H9 (cell line): ENCODE measurements around the gene SIL1. TPM values are rescaled to one million over a fixed set of nuclear protein-coding genes. Genes with fewer than 3 reads are reported as not detected.

ENCODE experiments used
- DNase-seq: peaks from one replicate; pipeline ENCODE4 v3.0.0-alpha.2; 2017
- H2AFZ ChIP-seq: one replicate; pipeline ENCODE4 v1.6.1; 2013; ENCODE audit warnings: mild to moderate bottlenecking, low read length, control low read depth, moderate library complexity
- H2AK5ac ChIP-seq: 2 replicates; pipeline ENCODE4 v1.6.1; 2013; ENCODE audit warnings: low read length, control low read depth, mixed read lengths; ENCODE audit not compliant: insufficient read length
- H2BK120ac ChIP-seq: one replicate; pipeline ENCODE4 v1.6.1; 2013; ENCODE audit warnings: low read depth, mild to moderate bottlenecking, low read length, control low read depth, inconsistent platforms; ENCODE audit not compliant: poor library complexity, severe bottlenecking
- H2BK12ac ChIP-seq: 2 replicates; pipeline ENCODE4 v1.6.1; 2013; ENCODE audit warnings: low read length, control low read depth, mixed read lengths, low read depth; ENCODE audit not compliant: insufficient read length
- H2BK15ac ChIP-seq: 2 replicates; pipeline ENCODE4 v1.6.1; 2013; ENCODE audit warnings: low read depth, low read length, control low read depth
- H2BK20ac ChIP-seq: one replicate; pipeline ENCODE4 v1.6.1; 2013; ENCODE audit warnings: low read depth, mild to moderate bottlenecking, low read length, control low read depth, inconsistent platforms; ENCODE audit not compliant: poor library complexity, severe bottlenecking
- H2BK5ac ChIP-seq: 2 replicates; pipeline ENCODE4 v1.6.1; 2013; ENCODE audit warnings: low read length, control low read depth, mixed read lengths; ENCODE audit not compliant: insufficient read length
- H3K14ac ChIP-seq: 2 replicates; pipeline ENCODE4 v1.6.1; 2013; ENCODE audit warnings: low read length, control low read depth; ENCODE audit not compliant: insufficient read depth
- H3K18ac ChIP-seq: 2 replicates; pipeline ENCODE4 v1.6.1; 2013; ENCODE audit warnings: low read depth, mild to moderate bottlenecking, mixed read lengths, low read length, control low read depth; ENCODE audit not compliant: insufficient read length
- H3K23ac ChIP-seq: 2 replicates; pipeline ENCODE4 v1.6.1; 2013; ENCODE audit warnings: low read length, control low read depth, mixed read lengths, low read depth; ENCODE audit not compliant: insufficient read length
- H3K23me2 ChIP-seq: 2 replicates; pipeline ENCODE4 v1.6.1; 2013; ENCODE audit warnings: low read depth, mild to moderate bottlenecking, mixed read lengths, low read length, control low read depth; ENCODE audit not compliant: insufficient read length, poor library complexity, severe bottlenecking
- H3K27ac ChIP-seq: 2 replicates; pipeline ENCODE4 v1.5.1; 2013; ENCODE audit warnings: low read length, control low read depth, mixed read lengths, low read depth; ENCODE audit not compliant: insufficient read length
- H3K27me3 ChIP-seq: 2 replicates; pipeline ENCODE4 v1.6.1; 2013; ENCODE audit warnings: low read length, control low read depth, inconsistent platforms; ENCODE audit not compliant: insufficient read depth
- H3K4ac ChIP-seq: 2 replicates; pipeline ENCODE4 v1.6.1; 2013; ENCODE audit warnings: low read depth, mild to moderate bottlenecking, control low read depth, inconsistent platforms, low read length, moderate library complexity
- H3K4me1 ChIP-seq: 2 replicates; pipeline ENCODE4 v1.6.1; 2013; ENCODE audit warnings: low read length, control low read depth, inconsistent platforms; ENCODE audit not compliant: insufficient read depth
- H3K4me2 ChIP-seq: 2 replicates; pipeline ENCODE4 v1.6.1; 2013; ENCODE audit warnings: low read length, control low read depth, mixed read lengths; ENCODE audit not compliant: insufficient read length, insufficient read depth
- H3K56ac ChIP-seq: 2 replicates; pipeline ENCODE4 v1.6.1; 2013; ENCODE audit warnings: low read depth, mild to moderate bottlenecking, mixed read lengths, low read length, control low read depth; ENCODE audit not compliant: insufficient read length
- H3K79me1 ChIP-seq: 2 replicates; pipeline ENCODE4 v1.6.1; 2013; ENCODE audit warnings: low read depth, mild to moderate bottlenecking, moderate library complexity, low read length, control low read depth, inconsistent platforms; ENCODE audit not compliant: insufficient read depth, poor library complexity, severe bottlenecking
- H3K79me2 ChIP-seq: 2 replicates; pipeline ENCODE4 v1.6.1; 2013; ENCODE audit warnings: low read length, control low read depth, inconsistent platforms; ENCODE audit not compliant: insufficient read depth
- H3K9ac ChIP-seq: 2 replicates; pipeline ENCODE4 v1.6.1; 2013; ENCODE audit warnings: low read length, control low read depth, mixed read lengths; ENCODE audit not compliant: insufficient read length; ENCODE audit errors: extremely low read depth
- H3K9me3 ChIP-seq: one replicate; pipeline ENCODE4 v1.6.1; 2013; ENCODE audit warnings: low read depth, low read length, inconsistent platforms; ENCODE audit not compliant: control insufficient read depth
- H3T11ph ChIP-seq: one replicate; pipeline ENCODE4 v1.6.1; 2013; ENCODE audit warnings: mild to moderate bottlenecking, low read length, control low read depth, inconsistent platforms
- H4K20me1 ChIP-seq: one replicate; pipeline ENCODE4 v1.6.1; 2013; ENCODE audit not compliant: control insufficient read depth, insufficient read length, insufficient read depth
- H4K5ac ChIP-seq: 2 replicates; pipeline ENCODE4 v1.6.1; 2013; ENCODE audit warnings: low read depth, mild to moderate bottlenecking, mixed read lengths, low read length, control low read depth; ENCODE audit not compliant: insufficient read length
- H4K8ac ChIP-seq: replicated peaks from 2 replicates; pipeline ENCODE4 v1.6.1; 2013; ENCODE audit warnings: low read length, control low read depth, mixed read lengths, low read depth; ENCODE audit not compliant: insufficient read length
- H4K91ac ChIP-seq: 2 replicates; pipeline ENCODE4 v1.6.1; 2013; ENCODE audit warnings: low read depth, mild to moderate bottlenecking, moderate library complexity, mixed read lengths, low read length, control low read depth; ENCODE audit not compliant: insufficient read length
- H3K27ac Mint-ChIP-seq, 3 experiments: 2 replicates in 2 of 3; 3 replicates in 1 of 3; pipeline ENCODE4 v1.8.0; 2020 to 2021; ENCODE audit warnings: mixed read lengths in 3 of 3, mild to moderate bottlenecking in 1 of 3, moderate library complexity in 1 of 3
- H3K27me3 Mint-ChIP-seq: 2 replicates; pipeline ENCODE4 v1.8.0; 2021; ENCODE audit warnings: low read depth, mild to moderate bottlenecking, moderate library complexity, mixed read lengths
- H3K36me3 Mint-ChIP-seq, 3 experiments: 2 replicates in 2 of 3; 3 replicates in 1 of 3; pipeline ENCODE4 v1.8.0; 2020 to 2021; ENCODE audit warnings: low read depth in 3 of 3, mixed read lengths in 3 of 3; ENCODE audit not compliant: insufficient read depth in 1 of 3
- H3K4me1 Mint-ChIP-seq, 2 experiments: 2 replicates each; pipeline ENCODE4 v1.8.0; 2020; ENCODE audit warnings: mixed read lengths in 2 of 2
- H3K4me3 Mint-ChIP-seq, 2 experiments: 2 replicates in 1 of 2; 3 replicates in 1 of 2; pipeline ENCODE4 v1.8.0; 2020 to 2021; ENCODE audit warnings: mild to moderate bottlenecking in 2 of 2, mixed read lengths in 2 of 2, moderate library complexity in 1 of 2
- H3K9me3 Mint-ChIP-seq, 2 experiments: 2 replicates in 1 of 2; 3 replicates in 1 of 2; pipeline ENCODE4 v1.8.0; 2020; ENCODE audit warnings: mild to moderate bottlenecking in 2 of 2, mixed read lengths in 2 of 2, moderate library complexity in 1 of 2
- WGBS: extraction: QIAGEN DNeasy Blood & Tissue Kit; methylation state at CpG from one replicate; pipeline ENCODE4 v1.1.7; 2013; ENCODE audit warnings: missing lambda C conversion rate, low lambda C conversion rate, mixed read lengths; ENCODE audit not compliant: insufficient read length; ENCODE audit errors: extremely low coverage; 5-methylcytosine and 5-hydroxymethylcytosine counted together
- total RNA-seq: library from RNA; stranded (reverse); gene quantifications from 2 replicates; pipeline ENCODE4 v1.2.1, GENCODE V29; 2021
- TF ChIP-seq, protein P1 (sequence below): fragments of 200-600 bp; sonication (generic); conservative IDR thresholded peaks from 3 replicates; pipeline ENCODE4 v1.8.0; 2021; ENCODE audit warnings: antibody characterized with exemption, mild to moderate bottlenecking

The SIL1 gene
- total RNA-seq, 1 experiment from 2014 or later = 10.6 TPM

DNA sequence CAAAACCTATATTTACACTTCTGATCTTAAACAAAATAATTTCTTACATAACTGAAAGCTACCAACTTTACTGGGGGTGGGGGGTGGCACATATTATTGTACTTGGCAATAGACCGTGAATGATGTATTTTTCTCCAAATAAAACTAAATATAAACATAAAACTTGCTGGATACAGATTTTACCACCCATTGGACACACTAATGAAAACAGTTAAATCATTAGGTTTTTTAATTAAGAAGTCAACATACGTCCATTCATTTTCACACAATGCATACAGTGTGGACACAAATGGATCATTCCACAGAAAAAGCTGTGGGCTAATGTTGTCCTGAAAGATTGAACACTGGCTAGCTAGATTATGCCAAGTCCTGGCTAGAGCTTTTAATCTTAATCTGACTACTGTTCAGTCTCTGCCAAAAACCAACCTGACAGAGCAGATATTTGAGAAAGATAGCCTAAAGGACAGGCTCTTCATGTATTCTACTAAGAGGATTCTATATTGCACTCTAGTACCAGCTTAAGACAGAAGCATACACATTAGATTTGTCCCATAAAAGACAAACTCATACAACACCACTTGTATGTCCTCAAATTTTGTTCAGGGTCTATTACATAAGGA, 118.1 kb downstream of the SIL1 start:
- H3K4me1 Mint-ChIP-seq = peaks cover 0 to 3% of the 10 kb centered on the region in 2 experiments; a peak in 1 of 4 replicates
- Histone ChIP-seq H2AK5ac (no peak overlapping the region), H3K9ac (no peak overlapping the region), H3K79me1 (no peaks in the 10 kb centered on the region), H3K23me2 (no peaks in the 10 kb centered on the region), H3K9me3 (no peaks in the 10 kb centered on the region), H2BK12ac (no peak overlapping the region), H4K5ac (no peak overlapping the region), H2BK15ac (no peak overlapping the region), H3K27ac (no peak overlapping the region), H3K4ac (no peak overlapping the region), H3K79me2 (no peaks in the 10 kb centered on the region), H4K20me1 (no peaks in the 10 kb centered on the region), H3K14ac (no peak overlapping the region), H2BK20ac (no peak overlapping the region), H2AFZ (no peak overlapping the region), H2BK5ac (no peak overlapping the region), H3K56ac (no peak overlapping the region), H3K23ac (no peak overlapping the region), H3K4me1 (no peaks in the 10 kb centered on the region), H4K91ac (no peak overlapping the region), H3K27me3 (no peaks in the 10 kb centered on the region), H2BK120ac (no peak overlapping the region), H3K18ac (no peak overlapping the region), H4K8ac (no peak overlapping the region), H3T11ph (no peak overlapping the region), H3K4me2 (no peak overlapping the region)
- TF ChIP-seq, protein P1, sequence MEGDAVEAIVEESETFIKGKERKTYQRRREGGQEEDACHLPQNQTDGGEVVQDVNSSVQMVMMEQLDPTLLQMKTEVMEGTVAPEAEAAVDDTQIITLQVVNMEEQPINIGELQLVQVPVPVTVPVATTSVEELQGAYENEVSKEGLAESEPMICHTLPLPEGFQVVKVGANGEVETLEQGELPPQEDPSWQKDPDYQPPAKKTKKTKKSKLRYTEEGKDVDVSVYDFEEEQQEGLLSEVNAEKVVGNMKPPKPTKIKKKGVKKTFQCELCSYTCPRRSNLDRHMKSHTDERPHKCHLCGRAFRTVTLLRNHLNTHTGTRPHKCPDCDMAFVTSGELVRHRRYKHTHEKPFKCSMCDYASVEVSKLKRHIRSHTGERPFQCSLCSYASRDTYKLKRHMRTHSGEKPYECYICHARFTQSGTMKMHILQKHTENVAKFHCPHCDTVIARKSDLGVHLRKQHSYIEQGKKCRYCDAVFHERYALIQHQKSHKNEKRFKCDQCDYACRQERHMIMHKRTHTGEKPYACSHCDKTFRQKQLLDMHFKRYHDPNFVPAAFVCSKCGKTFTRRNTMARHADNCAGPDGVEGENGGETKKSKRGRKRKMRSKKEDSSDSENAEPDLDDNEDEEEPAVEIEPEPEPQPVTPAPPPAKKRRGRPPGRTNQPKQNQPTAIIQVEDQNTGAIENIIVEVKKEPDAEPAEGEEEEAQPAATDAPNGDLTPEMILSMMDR = no peak
- H3K27me3 Mint-ChIP-seq = no peaks in the 10 kb centered on the region
- H3K27ac Mint-ChIP-seq = no peak overlapping the region
- H3K36me3 Mint-ChIP-seq = no peaks in the 10 kb centered on the region
- no peak for DNase-seq
- H3K9me3 Mint-ChIP-seq = peaks cover 0 to 3% of the 10 kb centered on the region in 2 experiments; a peak in 1 of 5 replicates
- WGBS = no CpG with 5 or more reads among the region's 2 CpGs
- H3K4me3 Mint-ChIP-seq = no peak overlapping the region
